Measurements from ENCODE around the gene ADAM22.

DNA sequence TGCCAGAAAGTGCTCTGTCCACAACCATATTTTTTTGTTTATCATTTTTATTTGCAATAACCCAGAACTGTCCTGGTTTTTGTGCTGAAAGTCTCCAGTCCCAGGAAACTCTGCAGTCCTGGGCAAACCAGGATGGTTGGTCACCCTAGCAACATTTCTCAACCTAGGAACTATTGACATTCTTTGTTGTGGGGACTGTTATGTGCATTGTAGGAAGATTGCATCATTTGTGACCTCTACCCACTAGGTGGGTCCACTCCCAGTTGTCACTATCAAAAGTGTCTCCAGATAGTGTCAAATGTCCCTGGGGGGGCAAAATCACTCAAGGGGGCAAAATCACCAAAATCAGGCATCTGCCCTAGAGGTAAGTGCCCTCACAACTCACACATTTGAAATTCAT, 299.8 kb downstream of the ADAM22 start:
- TF ChIP-seq POLR2A (IDR thresholded peaks at IDR 0.05; ENCODE audit: low read depth, low read length), result no peak
- TF ChIP-seq POLR2AphosphoS5 (IDR thresholded peaks at IDR 0.05; ENCODE audit: low read depth, low read length), result no peak
- no peak for TF ChIP-seq TAF1 (IDR thresholded peaks at IDR 0.05; ENCODE audit: borderline replicate concordance, low read depth, low read length)
